Mesothelial cell of epicardium (in vitro differentiated cells): ENCODE data around the gene MAN1C1. TPM values are rescaled to one million over a fixed set of nuclear protein-coding genes. Genes with fewer than 3 reads are reported as not detected.

Source experiments
- DNase-seq, 2 experiments: peaks; one replicate each; pipeline ENCODE4 v3.0.0; 2021; ENCODE audit warnings: low spot score in 2 of 2; ENCODE audit not compliant: unreplicated experiment in 2 of 2
- H3K27ac Mint-ChIP-seq: 2 replicates; pipeline ENCODE4 v1.8.0; 2021; ENCODE audit warnings: mixed read lengths
- H3K27me3 Mint-ChIP-seq: 2 replicates; pipeline ENCODE4 v1.8.0; 2021; ENCODE audit warnings: low read depth, mixed read lengths
- H3K36me3 Mint-ChIP-seq: 2 replicates; pipeline ENCODE4 v1.8.0; 2021; ENCODE audit warnings: mixed read lengths
- H3K4me1 Mint-ChIP-seq: 2 replicates; pipeline ENCODE4 v1.8.0; 2021; ENCODE audit warnings: mixed read lengths
- H3K4me3 Mint-ChIP-seq: 2 replicates; pipeline ENCODE4 v1.8.0; 2021; ENCODE audit warnings: mild to moderate bottlenecking, moderate library complexity, mixed read lengths
- H3K9me3 Mint-ChIP-seq: 2 replicates; pipeline ENCODE4 v1.8.0; 2021; ENCODE audit warnings: mixed read lengths
- total RNA-seq: library from RNA; stranded (reverse); gene quantifications from 3 replicates; pipeline ENCODE4 v1.2.1, GENCODE V29; 2021
- TF ChIP-seq, protein P1 (sequence below): fragments of 200-600 bp; sonication (generic); IDR thresholded peaks from one replicate; pipeline ENCODE4 v1.5.0; 2021; ENCODE audit warnings: antibody characterized with exemption; ENCODE audit not compliant: unreplicated experiment

The MAN1C1 gene
- total RNA-seq, 1 donor from 2014 or later, result 3.2 TPM

DNA sequence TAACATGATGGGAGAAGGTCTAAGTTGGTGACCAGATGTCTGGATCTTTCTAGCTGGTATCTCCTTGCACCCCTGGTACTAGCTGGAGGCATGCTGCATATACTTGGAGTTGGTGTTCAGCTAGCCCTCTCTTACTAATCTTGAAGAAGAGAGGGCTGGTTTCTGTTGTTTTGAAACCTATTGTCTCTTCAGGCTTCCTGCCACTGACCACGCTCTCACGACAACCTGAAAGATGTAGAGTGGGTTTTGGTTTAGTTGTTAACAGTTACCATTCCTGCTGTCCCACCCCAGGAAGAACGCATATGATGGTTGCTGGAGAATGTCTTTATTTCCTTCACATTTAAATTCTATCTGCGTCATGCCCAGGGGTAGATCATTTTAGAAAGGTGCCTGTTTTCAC, 3.6 kb downstream of the MAN1C1 start:
- H3K4me3 Mint-ChIP-seq, result no peak overlapping the region
- H3K4me1 Mint-ChIP-seq, result peaks cover 13% of the 10 kb centered on the region
- TF ChIP-seq, protein P1, sequence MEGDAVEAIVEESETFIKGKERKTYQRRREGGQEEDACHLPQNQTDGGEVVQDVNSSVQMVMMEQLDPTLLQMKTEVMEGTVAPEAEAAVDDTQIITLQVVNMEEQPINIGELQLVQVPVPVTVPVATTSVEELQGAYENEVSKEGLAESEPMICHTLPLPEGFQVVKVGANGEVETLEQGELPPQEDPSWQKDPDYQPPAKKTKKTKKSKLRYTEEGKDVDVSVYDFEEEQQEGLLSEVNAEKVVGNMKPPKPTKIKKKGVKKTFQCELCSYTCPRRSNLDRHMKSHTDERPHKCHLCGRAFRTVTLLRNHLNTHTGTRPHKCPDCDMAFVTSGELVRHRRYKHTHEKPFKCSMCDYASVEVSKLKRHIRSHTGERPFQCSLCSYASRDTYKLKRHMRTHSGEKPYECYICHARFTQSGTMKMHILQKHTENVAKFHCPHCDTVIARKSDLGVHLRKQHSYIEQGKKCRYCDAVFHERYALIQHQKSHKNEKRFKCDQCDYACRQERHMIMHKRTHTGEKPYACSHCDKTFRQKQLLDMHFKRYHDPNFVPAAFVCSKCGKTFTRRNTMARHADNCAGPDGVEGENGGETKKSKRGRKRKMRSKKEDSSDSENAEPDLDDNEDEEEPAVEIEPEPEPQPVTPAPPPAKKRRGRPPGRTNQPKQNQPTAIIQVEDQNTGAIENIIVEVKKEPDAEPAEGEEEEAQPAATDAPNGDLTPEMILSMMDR, result no peak
- peaks cover 51% of the 10 kb centered on the region for H3K27me3 Mint-ChIP-seq
- no peak overlapping the region for H3K27ac Mint-ChIP-seq
- H3K9me3 Mint-ChIP-seq, result no peaks in the 10 kb centered on the region
- H3K36me3 Mint-ChIP-seq, result no peaks in the 10 kb centered on the region
- no peak for DNase-seq

- TF ChIP-seq, protein P1, result no peak
- Mint-ChIP-seq H3K27ac (no peak overlapping the region), H3K9me3 (peaks cover under 1% of the 10 kb centered on the region), H3K27me3 (peaks cover 50% of the 10 kb centered on the region), H3K36me3 (no peaks in the 10 kb centered on the region), H3K4me3 (no peak overlapping the region), H3K4me1 (peaks cover 7% of the 10 kb centered on the region)
- DNase-seq, result no peak
These were observed 4.2 kb downstream of the MAN1C1 start for GRCh38 chr1:25620701-25621350.

GRCh38 chr1:25621876-25622275, 5.3 kb downstream of the MAN1C1 start:
- Mint-ChIP-seq H3K4me1 (peaks cover 6% of the 10 kb centered on the region), H3K4me3 (no peak overlapping the region), H3K27ac (no peak overlapping the region), H3K27me3 (peaks cover 50% of the 10 kb centered on the region), H3K9me3 (peaks cover 5% of the 10 kb centered on the region), H3K36me3 (peaks cover 2% of the 10 kb centered on the region)
- TF ChIP-seq, protein P1, result no peak
- no peak for DNase-seq

- peaks cover 6% of the 10 kb centered on the region for H3K4me1 Mint-ChIP-seq
- peaks cover 2% of the 10 kb centered on the region for H3K36me3 Mint-ChIP-seq
- H3K9me3 Mint-ChIP-seq, result peaks cover 5% of the 10 kb centered on the region
- no peak overlapping the region for H3K27ac Mint-ChIP-seq
- DNase-seq, result no peak
- TF ChIP-seq, protein P1, result no peak
- no peak overlapping the region for H3K4me3 Mint-ChIP-seq
- H3K27me3 Mint-ChIP-seq, result peaks cover 50% of the 10 kb centered on the region
These were observed 5.9 kb downstream of the MAN1C1 start for GRCh38 chr1:25622531-25622930.

- H3K4me3 Mint-ChIP-seq, result no peak overlapping the region
- DNase-seq, result no peak
- H3K27me3 Mint-ChIP-seq, result peaks cover 48% of the 10 kb centered on the region
- peaks cover 6% of the 10 kb centered on the region for H3K4me1 Mint-ChIP-seq
- no peak overlapping the region for H3K27ac Mint-ChIP-seq
- peaks cover 2% of the 10 kb centered on the region for H3K36me3 Mint-ChIP-seq
- peaks cover 5% of the 10 kb centered on the region for H3K9me3 Mint-ChIP-seq
- TF ChIP-seq, protein P1, result no peak
These were observed 6.4 kb downstream of the MAN1C1 start for GRCh38 chr1:25623007-25623406.
